Caco-2 (cell line): ENCODE data around the gene INO80B. TPM values are rescaled to one million over a fixed set of nuclear protein-coding genes. Genes with fewer than 3 reads are reported as not detected.
"Not testable (repeated sequence)": the region's sequence is repeated elsewhere in the genome, so short reads cannot be mapped to it uniquely, and the experiment has no call there.

Source experiments
- BruUV-seq: library from RNA; stranded (reverse); fragments of 400-500 nt; replicated peaks from 2 replicates; lab custom pipeline; 2021; lab: Mats Ljungman, UMichigan
- CTCF ChIA-PET: fragments of 300-600 bp; sonication (Branson Sonifier 250); formaldehyde crosslinking; loops from one replicate; lab custom pipeline; 2022; ENCODE audit warnings: antibody characterized with exemption; lab: Charles Lee
- POLR2A ChIA-PET: fragments of 300-600 bp; sonication (Branson Sonifier 250); formaldehyde crosslinking; loops from one replicate; lab custom pipeline; 2022; ENCODE audit warnings: antibody characterized with exemption; lab: Charles Lee
- DNase-seq, 2 experiments: peaks; one replicate each; pipeline versions ENCODE4 v3.0.0 to v3.0.0-alpha.2; 2020 to 2022
- H3K27me3 ChIP-seq: replicated peaks from 2 replicates; pipeline ENCODE4 v1.6.0; 2011; ENCODE audit warnings: low read length; ENCODE audit not compliant: control insufficient read depth, insufficient read depth
- H3K36me3 ChIP-seq: 2 replicates; pipeline ENCODE4 v1.5.1; 2011; ENCODE audit warnings: low read length; ENCODE audit not compliant: control insufficient read depth, insufficient read depth
- H3K4me1 ChIP-seq: fragments of 250-450 bp; sonication (Bioruptor Pico); 2 replicates; pipeline ENCODE4 v1.5.1; 2020; ENCODE audit warnings: mild to moderate bottlenecking
- H3K4me3 ChIP-seq: 2 replicates; pipeline ENCODE4 v1.5.1; 2011; ENCODE audit warnings: low read depth, mild to moderate bottlenecking, control low read depth, low read length
- H3K9me3 ChIP-seq: fragments of 250-450 bp; sonication (Bioruptor Pico); 2 replicates; pipeline ENCODE4 v1.5.1; 2020; ENCODE audit warnings: mild to moderate bottlenecking, moderate library complexity
- H3K27ac Mint-ChIP-seq: one replicate; pipeline ENCODE4 v1.8.0; 2022; ENCODE audit warnings: mixed read lengths; ENCODE audit not compliant: unreplicated experiment
- H3K27me3 Mint-ChIP-seq: one replicate; pipeline ENCODE4 v1.8.0; 2022; ENCODE audit warnings: mixed read lengths; ENCODE audit not compliant: insufficient read depth, unreplicated experiment
- H3K36me3 Mint-ChIP-seq: one replicate; pipeline ENCODE4 v1.8.0; 2022; ENCODE audit warnings: mild to moderate bottlenecking, mixed read lengths; ENCODE audit not compliant: insufficient read depth, unreplicated experiment
- H3K4me1 Mint-ChIP-seq: one replicate; pipeline ENCODE4 v1.8.0; 2022; ENCODE audit warnings: low read depth, mixed read lengths; ENCODE audit not compliant: unreplicated experiment
- H3K4me3 Mint-ChIP-seq: one replicate; pipeline ENCODE4 v1.8.0; 2022; ENCODE audit warnings: mild to moderate bottlenecking, moderate library complexity, mixed read lengths; ENCODE audit not compliant: unreplicated experiment
- H3K9me3 Mint-ChIP-seq: one replicate; pipeline ENCODE4 v1.8.0; 2022; ENCODE audit warnings: mixed read lengths; ENCODE audit not compliant: unreplicated experiment
- CTCF ChIP-seq, 2 experiments: fragments of 200-600 bp in 1 of 2; IDR thresholded peaks; 1 replicate in 1 of 2; 2 replicates in 1 of 2; pipeline versions ENCODE4 v1.5.1 to v1.8.0; 2011 to 2022; ENCODE audit warnings: antibody characterized with exemption in 1 of 2, control low read depth in 1 of 2, inconsistent platforms in 1 of 2, low read depth in 1 of 2, low read length in 1 of 2, mild to moderate bottlenecking in 1 of 2, moderate library complexity in 1 of 2; ENCODE audit not compliant: insufficient read depth in 1 of 2, severe bottlenecking in 1 of 2, unreplicated experiment in 1 of 2
- intact Hi-C: fragments of 100-400 bp; cut with micrococcal nuclease; formaldehyde crosslinking; loops from one replicate; pipeline ENCODE4 v1.10.0; 2022; ENCODE audit not compliant: unreplicated experiment
- total RNA-seq: library from RNA; stranded (reverse); gene quantifications from 2 replicates; pipeline ENCODE4 v1.2.3, GENCODE V29; 2022

INO80B gene
- total RNA-seq, 1 experiment from 2014 or later, result 25.2 TPM

DNA sequence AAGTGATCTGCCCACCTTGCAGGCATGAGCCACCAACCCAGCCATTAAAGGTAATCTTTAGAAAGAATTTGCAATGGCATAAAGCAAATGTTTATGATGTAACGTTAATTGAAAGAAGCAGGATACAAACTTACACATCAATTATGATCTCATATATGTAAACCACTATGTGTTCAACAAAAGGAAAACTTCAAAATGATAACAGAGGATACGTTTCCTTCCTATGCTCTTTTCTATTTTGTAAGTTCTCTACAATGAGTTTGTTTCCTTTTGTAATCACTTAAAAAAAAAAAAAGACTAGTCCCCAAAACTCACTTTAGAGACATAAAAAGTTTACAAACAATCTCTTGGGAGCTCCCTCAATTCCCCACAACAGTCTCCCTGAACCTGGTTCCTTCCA is 34.9 kb upstream of the INO80B start:
- Histone ChIP-seq H3K9me3 (no peaks in the 10 kb centered on the region), H3K36me3 (no peaks in the 10 kb centered on the region), H3K27me3 (no peaks in the 10 kb centered on the region), H3K4me1 (no peaks in the 10 kb centered on the region), H3K4me3 (no peak overlapping the region)
- Mint-ChIP-seq H3K9me3 (no peaks in the 10 kb centered on the region), H3K4me3 (no peak overlapping the region), H3K27me3 (peaks cover 12% of the 10 kb centered on the region), H3K27ac (no peak overlapping the region), H3K4me1 (peaks cover 14% of the 10 kb centered on the region), H3K36me3 (peaks cover 35% of the 10 kb centered on the region)
- BruUV-seq, result no TSS peak
- intact Hi-C loops, result no loop called here
- ChIA-PET CTCF (no interaction called here), POLR2A (no interaction called here)
- no peak for DNase-seq
- TF ChIP-seq CTCF (IDR thresholded peaks at IDR 0.05; ENCODE audit: insufficient read depth in 1 of 2, low read depth in 1 of 2, low read length in 1 of 2, severe bottlenecking in 1 of 2, unreplicated experiment in 1 of 2), result no peak

GRCh38 chr2:74420443-74421103 is 34.3 kb upstream of the INO80B start:
- H3K36me3 ChIP-seq, H3K9me3 Mint-ChIP-seq, H3K4me1 ChIP-seq, BruUV-seq, POLR2A ChIA-PET, DNase-seq, H3K27me3 ChIP-seq, H3K9me3 ChIP-seq, intact Hi-C loops: not testable (repeated sequence)
- Mint-ChIP-seq H3K27me3 (peaks cover 12% of the 10 kb centered on the region), H3K4me3 (peak overlapping the region; percentile 96), H3K4me1 (peaks cover 14% of the 10 kb centered on the region), H3K36me3 (peaks cover 41% of the 10 kb centered on the region), H3K27ac (peak overlapping the region; percentile 98)
- CTCF ChIA-PET, result interaction anchor here (0.7 to 1.2 kb wide), 3 partner anchors 29 to 538 kb away, joined by 3 to 4 read pairs (median 3); partner anchors contain the start of gene WBP1
- H3K4me3 ChIP-seq, result peak overlapping the region; percentile 77

- Mint-ChIP-seq H3K36me3 (peaks cover 48% of the 10 kb centered on the region), H3K27me3 (peaks cover 12% of the 10 kb centered on the region), H3K4me1 (peaks cover 14% of the 10 kb centered on the region), H3K4me3 (peak within 1 kb of the TSS; percentile 96), H3K9me3 (no peaks in the 10 kb centered on the region), H3K27ac (peak within 1 kb of the TSS; percentile 98)
- POLR2A ChIA-PET, result no interaction called here
- peak; percentile 86 to 93 for DNase-seq
- BruUV-seq, result no TSS peak
- Histone ChIP-seq H3K27me3 (no peaks in the 10 kb centered on the region), H3K9me3 (no peaks in the 10 kb centered on the region), H3K4me3 (peak within 1 kb of the TSS; percentile 77), H3K36me3 (peaks cover 1% of the 10 kb centered on the region; the same call in 1 of the 2 replicates), H3K4me1 (no peaks in the 10 kb centered on the region)
- intact Hi-C loops, result no loop called here
- no peak for TF ChIP-seq CTCF (IDR thresholded peaks at IDR 0.05; ENCODE audit: insufficient read depth in 1 of 2, low read depth in 1 of 2, low read length in 1 of 2, severe bottlenecking in 1 of 2, unreplicated experiment in 1 of 2)
- CTCF ChIA-PET, result interaction anchor here (0.7 to 1.2 kb wide), 3 partner anchors 30 to 538 kb away, joined by 3 to 4 read pairs (median 3); partner anchors contain the start of gene WBP1
Measured at GRCh38 chr2:74421221-74421870, 33.5 kb upstream of the INO80B start, which contains the start of the genes C2orf81 and WDR54. Gene C2orf81 (minus strand): TSS chr2:74421619. CDS start chr2:74421560, 59 bp downstream. Gene WDR54 (plus strand): TSS chr2:74421730. CDS start chr2:74422154, 424 bp downstream.
